Subcutaneous adipose tissue (tissue), 4 donors: ENCODE results near the gene FGA. TPM values are rescaled to one million over a fixed set of nuclear protein-coding genes. Genes with fewer than 3 reads are reported as not detected.

Experiments
- CTCF ChIP-seq: fragments of 450-650 bp; IDR thresholded peaks from one replicate; pipeline ENCODE4 v1.5.1; 2016; ENCODE audit warnings: low read depth, mild to moderate bottlenecking, control low read depth, antibody characterized with exemption, moderate library complexity
- total RNA-seq, 4 donors: library from RNA; depleted of rRNA; stranded (reverse); fragments of >200 nt; gene quantifications; one replicate each; pipeline ENCODE4 v1.1.0, GENCODE V29; 2016

Gene FGA
- total RNA-seq, 4 donors from 2014 or later: not detected

- TF ChIP-seq CTCF: no peak
These were observed 29.7 kb downstream of the FGA start for GRCh38 chr4:154560824-154561231.

GRCh38 chr4:154560419-154560801 lies 30.1 kb downstream of the FGA start:
- TF ChIP-seq CTCF: no peak

GRCh38 chr4:154559494-154560418 lies 30.8 kb downstream of the FGA start:
- no peak for TF ChIP-seq CTCF

- TF ChIP-seq CTCF: no peak
These were observed 31.4 kb downstream of the FGA start for GRCh38 chr4:154559141-154559493.

- TF ChIP-seq CTCF: no peak
These were observed 38.5 kb downstream of the FGA start for GRCh38 chr4:154551872-154552686.

- TF ChIP-seq CTCF: no peak
These were observed 40.4 kb downstream of the FGA start, which contains the start of gene PLRG1 for GRCh38 chr4:154549894-154550790. Gene PLRG1 (minus strand): TSS chr4:154550400. CDS start chr4:154550308, 92 bp downstream.
